ENCODE data around the gene CABLES1.

GRCh38 chr18:23176701-23177432, 41.6 kb downstream of the CABLES1 start:
- TF ChIP-seq CTCF (IDR thresholded peaks at IDR 0.05) (no peak), POLR2A (IDR thresholded peaks at IDR 0.05) (no peak)

Data from vagina (tissue), 2 donors.